H1 (cell line): ENCODE results near the gene CCDC73. TPM values are rescaled to one million over a fixed set of nuclear protein-coding genes. Genes with fewer than 3 reads are reported as not detected.

Experiments used
- EZH2 ChIP-seq: fragments of 200-600 bp; sonication (generic); IDR thresholded peaks from 2 replicates; pipeline ENCODE4 v1.7.1; 2012; ENCODE audit warnings: low read depth, mild to moderate bottlenecking, moderate library complexity, low read length, inconsistent platforms; ENCODE audit not compliant: severe bottlenecking
- HDAC6 ChIP-seq: IDR thresholded peaks from one replicate; pipeline ENCODE4 v1.7.1; 2012; ENCODE audit warnings: low read depth, mild to moderate bottlenecking, inconsistent platforms, low read length, moderate library complexity
- polyA plus RNA-seq, 7 experiments: library from polyadenylated mRNA; depleted of rRNA in 3 of 7; stranded (reverse) in 5 of 7; unstranded in 2 of 7; fragments of >200 nt in 5 of 7; fragments of 200-250 nt in 2 of 7; gene quantifications; 1 replicate in 5 of 7; 2 replicates in 1 of 7; 4 replicates in 1 of 7; pipeline versions ENCODE4 v1.2.1 to v1.2.3, GENCODE V29; 2011 to 2013; ENCODE audit warnings: missing spikeins in 2 of 7, mixed read lengths in 2 of 7
- total RNA-seq: library from RNA; stranded (reverse); fragmentation: NEBNext Ultra II Directional; extraction: Animal tissue kit (Norgen Biotek cat#: 25700); gene quantifications from 2 replicates; pipeline ENCODE4 v1.2.1, GENCODE V29; 2021
- TF ChIP-seq, protein P1 (sequence below): IDR thresholded peaks from 2 replicates; pipeline ENCODE4 v1.6.1; 2012; ENCODE audit warnings: inconsistent platforms

CCDC73 gene
- total and polyA plus RNA-seq, 2 of the 8 experiments (the other 6 are each of a cell fraction or from before 2014, with no cell fraction given), result not detected

DNA sequence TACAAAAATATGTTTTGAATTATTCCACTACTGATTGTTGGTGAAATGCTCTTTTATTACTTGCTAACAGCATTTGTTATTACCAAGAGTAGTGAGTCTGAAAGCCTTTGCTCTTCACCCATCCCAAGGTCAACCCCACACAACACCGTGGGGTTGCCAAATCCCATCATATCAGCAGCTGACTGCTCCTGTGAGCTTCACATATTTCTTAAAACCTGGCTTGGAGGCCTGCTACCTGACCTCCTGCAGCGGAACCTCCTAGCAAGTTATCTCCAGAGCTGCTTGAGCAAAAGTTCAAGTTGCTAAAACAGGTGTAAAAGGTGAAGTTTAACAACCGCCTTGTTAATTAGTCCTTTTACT, 230.9 kb downstream of the CCDC73 start (continued):
- TF ChIP-seq, protein P1, sequence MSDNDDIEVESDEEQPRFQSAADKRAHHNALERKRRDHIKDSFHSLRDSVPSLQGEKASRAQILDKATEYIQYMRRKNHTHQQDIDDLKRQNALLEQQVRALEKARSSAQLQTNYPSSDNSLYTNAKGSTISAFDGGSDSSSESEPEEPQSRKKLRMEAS, result no peak
- no peak for TF ChIP-seq HDAC6
- TF ChIP-seq EZH2, result no peak
- TF ChIP-seq, all 59 proteins: peak for 0
